NT2/D1 (cell line): ENCODE measurements around the gene PRKCQ.

Source experiments
- DNase-seq: peaks from one replicate; pipeline ENCODE4 v3.0.0-alpha.2; 2011; ENCODE audit warnings: low read depth, low spot score
- H3K27me3 ChIP-seq: 2 replicates; pipeline ENCODE4 v1.6.0; 2011; ENCODE audit warnings: mild to moderate bottlenecking; ENCODE audit not compliant: insufficient read length, insufficient read depth
- H3K36me3 ChIP-seq: 2 replicates; pipeline ENCODE4 v1.6.1; 2011; ENCODE audit warnings: mild to moderate bottlenecking, low read length, mixed read lengths; ENCODE audit not compliant: insufficient read depth, insufficient read length
- H3K4me1 ChIP-seq: 2 replicates; pipeline ENCODE4 v1.5.1; 2011; ENCODE audit not compliant: insufficient read depth, insufficient read length
- H3K4me3 ChIP-seq: 2 replicates; pipeline ENCODE4 v1.5.1; 2011; ENCODE audit warnings: low read depth; ENCODE audit not compliant: insufficient read length
- H3K9ac ChIP-seq: 2 replicates; pipeline ENCODE4 v1.6.0; 2011; ENCODE audit warnings: low read depth; ENCODE audit not compliant: insufficient read length
- H3K9me3 ChIP-seq: 2 replicates; pipeline ENCODE4 v1.5.1; 2011; ENCODE audit warnings: mild to moderate bottlenecking, low read length; ENCODE audit not compliant: insufficient read depth
- SUZ12 ChIP-seq: IDR thresholded peaks from 2 replicates; pipeline ENCODE4 v1.6.1; 2011; ENCODE audit not compliant: insufficient read length, insufficient read depth; ENCODE audit errors: extremely low read depth
- YY1 ChIP-seq: IDR thresholded peaks from 2 replicates; pipeline ENCODE4 v1.6.1; 2011; ENCODE audit not compliant: insufficient read length, insufficient read depth
- ZNF274 ChIP-seq: IDR thresholded peaks from 2 replicates; pipeline ENCODE4 v1.6.1; 2011; ENCODE audit warnings: mild to moderate bottlenecking, low read depth, low read length

The PRKCQ gene

GRCh38 chr10:6522230-6522629 is 57.8 kb downstream of the PRKCQ start:
- Histone ChIP-seq H3K9me3 (no peaks in the 10 kb centered on the region), H3K4me1 (no peaks in the 10 kb centered on the region), H3K36me3 (no peaks in the 10 kb centered on the region), H3K27me3 (no peaks in the 10 kb centered on the region), H3K9ac (no peak overlapping the region), H3K4me3 (no peak overlapping the region)
- no peak for DNase-seq
- no peak for TF ChIP-seq YY1
- TF ChIP-seq ZNF274: no peak
- TF ChIP-seq SUZ12: no peak

- H3K9ac ChIP-seq: no peak overlapping the region
- no peak for DNase-seq
- no peaks in the 10 kb centered on the region for H3K4me1 ChIP-seq
- TF ChIP-seq ZNF274 (no peak), YY1 (no peak), SUZ12 (no peak)
- H3K27me3 ChIP-seq: no peaks in the 10 kb centered on the region
- no peaks in the 10 kb centered on the region for H3K36me3 ChIP-seq
- H3K9me3 ChIP-seq: no peaks in the 10 kb centered on the region
- H3K4me3 ChIP-seq: no peak overlapping the region
These were observed 59.9 kb downstream of the PRKCQ start for GRCh38 chr10:6520138-6520537.

GRCh38 chr10:6518791-6519429 is 61.2 kb downstream of the PRKCQ start:
- H3K9ac ChIP-seq: no peak overlapping the region
- no peaks in the 10 kb centered on the region for H3K36me3 ChIP-seq
- no peaks in the 10 kb centered on the region for H3K27me3 ChIP-seq
- TF ChIP-seq SUZ12 (no peak), YY1 (no peak), ZNF274 (no peak)
- no peaks in the 10 kb centered on the region for H3K4me1 ChIP-seq
- DNase-seq: no peak
- no peaks in the 10 kb centered on the region for H3K9me3 ChIP-seq
- H3K4me3 ChIP-seq: no peak overlapping the region

- Histone ChIP-seq H3K4me1 (no peaks in the 10 kb centered on the region), H3K36me3 (no peaks in the 10 kb centered on the region), H3K9ac (no peak overlapping the region), H3K9me3 (peaks cover 6% of the 10 kb centered on the region), H3K27me3 (no peaks in the 10 kb centered on the region), H3K4me3 (no peak overlapping the region)
- no peak for TF ChIP-seq SUZ12
- no peak for TF ChIP-seq YY1
- no peak for TF ChIP-seq ZNF274
- no peak for DNase-seq
These were observed 63.2 kb downstream of the PRKCQ start for GRCh38 chr10:6516929-6517284.

- no peak for DNase-seq
- Histone ChIP-seq H3K9ac (no peak overlapping the region), H3K9me3 (peaks cover 11% of the 10 kb centered on the region), H3K4me3 (no peak overlapping the region), H3K4me1 (no peaks in the 10 kb centered on the region), H3K27me3 (no peaks in the 10 kb centered on the region), H3K36me3 (no peaks in the 10 kb centered on the region)
- TF ChIP-seq ZNF274 (no peak), SUZ12 (no peak)
These were observed 63.7 kb downstream of the PRKCQ start for GRCh38 chr10:6516281-6516928.

GRCh38 chr10:6514844-6515780 is 65.0 kb downstream of the PRKCQ start:
- no peak overlapping the region for H3K9ac ChIP-seq
- no peak overlapping the region for H3K4me3 ChIP-seq
- peaks cover 24% of the 10 kb centered on the region for H3K9me3 ChIP-seq
- no peak for DNase-seq
- peaks cover 10% of the 10 kb centered on the region for H3K36me3 ChIP-seq
- H3K27me3 ChIP-seq: no peaks in the 10 kb centered on the region
- no peak for TF ChIP-seq YY1
- no peaks in the 10 kb centered on the region for H3K4me1 ChIP-seq

- no peak overlapping the region for H3K9ac ChIP-seq
- no peak for DNase-seq
- no peak overlapping the region for H3K4me3 ChIP-seq
- no peak for TF ChIP-seq SUZ12
- no peak for TF ChIP-seq ZNF274
- TF ChIP-seq YY1: no peak
- no peaks in the 10 kb centered on the region for H3K4me1 ChIP-seq
- H3K36me3 ChIP-seq: peaks cover 10% of the 10 kb centered on the region
- H3K27me3 ChIP-seq: no peaks in the 10 kb centered on the region
- H3K9me3 ChIP-seq: peaks cover 29% of the 10 kb centered on the region
These were observed 65.9 kb downstream of the PRKCQ start for GRCh38 chr10:6514180-6514579.
